Nephron progenitor cell (in vitro differentiated cells): Measurements from ENCODE around the gene DLD.
A peak's percentile ranks its signal among the peaks of the same experiment; 100 is the strongest.
"Not testable (repeated sequence)": the region's sequence is repeated elsewhere in the genome, so short reads cannot be mapped to it uniquely, and the experiment has no call there.

Experiments
- DNase-seq: peaks from one replicate; pipeline ENCODE4 v3.0.0; 2021
- H3K27ac Mint-ChIP-seq: 2 replicates; pipeline ENCODE4 v1.8.0; 2021; ENCODE audit warnings: mild to moderate bottlenecking, moderate library complexity, mixed read lengths
- H3K27me3 Mint-ChIP-seq: 2 replicates; pipeline ENCODE4 v1.8.0; 2021; ENCODE audit warnings: mild to moderate bottlenecking, low read depth, mixed read lengths; ENCODE audit not compliant: poor library complexity
- H3K36me3 Mint-ChIP-seq: 2 replicates; pipeline ENCODE4 v1.8.0; 2021; ENCODE audit warnings: low read depth, mixed read lengths
- H3K4me1 Mint-ChIP-seq: 2 replicates; pipeline ENCODE4 v1.8.0; 2021; ENCODE audit warnings: mixed read lengths
- H3K4me3 Mint-ChIP-seq: 2 replicates; pipeline ENCODE4 v1.8.0; 2021; ENCODE audit warnings: mild to moderate bottlenecking, moderate library complexity, mixed read lengths
- H3K9me3 Mint-ChIP-seq: 2 replicates; pipeline ENCODE4 v1.8.0; 2021; ENCODE audit warnings: mild to moderate bottlenecking, moderate library complexity, mixed read lengths
- TF ChIP-seq, protein P1 (sequence below): fragments of 200-600 bp; sonication (generic); IDR thresholded peaks from 2 replicates; pipeline ENCODE4 v1.5.0; 2021; ENCODE audit warnings: antibody characterized with exemption

DLD gene

DNA sequence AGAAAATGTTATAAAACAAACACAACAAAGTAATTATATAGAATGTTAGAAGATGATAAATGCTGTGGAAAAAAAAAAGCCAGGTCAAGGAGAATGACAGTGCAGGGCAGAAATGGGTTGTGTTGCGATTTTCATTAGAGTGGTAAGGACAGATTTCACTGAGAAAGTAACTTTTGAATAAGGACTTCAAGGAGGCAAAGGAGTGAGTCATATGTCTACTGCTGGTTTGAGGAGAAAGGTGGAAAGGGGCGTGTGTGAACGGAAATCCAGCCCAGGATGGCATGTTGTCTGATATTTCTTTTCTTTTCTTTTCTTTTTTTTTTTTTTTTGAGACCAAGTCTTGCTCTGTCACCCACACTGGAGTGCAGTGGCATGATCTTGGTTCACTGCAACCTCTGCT lies 12.3 kb upstream of the DLD start:
- Mint-ChIP-seq H3K27ac (no peak overlapping the region), H3K27me3 (peaks cover 25% of the 10 kb centered on the region), H3K4me1 (no peaks in the 10 kb centered on the region), H3K9me3 (no peaks in the 10 kb centered on the region), H3K36me3 (no peaks in the 10 kb centered on the region), H3K4me3 (no peak overlapping the region)
- DNase-seq, result no peak
- TF ChIP-seq, protein P1, sequence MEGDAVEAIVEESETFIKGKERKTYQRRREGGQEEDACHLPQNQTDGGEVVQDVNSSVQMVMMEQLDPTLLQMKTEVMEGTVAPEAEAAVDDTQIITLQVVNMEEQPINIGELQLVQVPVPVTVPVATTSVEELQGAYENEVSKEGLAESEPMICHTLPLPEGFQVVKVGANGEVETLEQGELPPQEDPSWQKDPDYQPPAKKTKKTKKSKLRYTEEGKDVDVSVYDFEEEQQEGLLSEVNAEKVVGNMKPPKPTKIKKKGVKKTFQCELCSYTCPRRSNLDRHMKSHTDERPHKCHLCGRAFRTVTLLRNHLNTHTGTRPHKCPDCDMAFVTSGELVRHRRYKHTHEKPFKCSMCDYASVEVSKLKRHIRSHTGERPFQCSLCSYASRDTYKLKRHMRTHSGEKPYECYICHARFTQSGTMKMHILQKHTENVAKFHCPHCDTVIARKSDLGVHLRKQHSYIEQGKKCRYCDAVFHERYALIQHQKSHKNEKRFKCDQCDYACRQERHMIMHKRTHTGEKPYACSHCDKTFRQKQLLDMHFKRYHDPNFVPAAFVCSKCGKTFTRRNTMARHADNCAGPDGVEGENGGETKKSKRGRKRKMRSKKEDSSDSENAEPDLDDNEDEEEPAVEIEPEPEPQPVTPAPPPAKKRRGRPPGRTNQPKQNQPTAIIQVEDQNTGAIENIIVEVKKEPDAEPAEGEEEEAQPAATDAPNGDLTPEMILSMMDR, result no peak

DNA sequence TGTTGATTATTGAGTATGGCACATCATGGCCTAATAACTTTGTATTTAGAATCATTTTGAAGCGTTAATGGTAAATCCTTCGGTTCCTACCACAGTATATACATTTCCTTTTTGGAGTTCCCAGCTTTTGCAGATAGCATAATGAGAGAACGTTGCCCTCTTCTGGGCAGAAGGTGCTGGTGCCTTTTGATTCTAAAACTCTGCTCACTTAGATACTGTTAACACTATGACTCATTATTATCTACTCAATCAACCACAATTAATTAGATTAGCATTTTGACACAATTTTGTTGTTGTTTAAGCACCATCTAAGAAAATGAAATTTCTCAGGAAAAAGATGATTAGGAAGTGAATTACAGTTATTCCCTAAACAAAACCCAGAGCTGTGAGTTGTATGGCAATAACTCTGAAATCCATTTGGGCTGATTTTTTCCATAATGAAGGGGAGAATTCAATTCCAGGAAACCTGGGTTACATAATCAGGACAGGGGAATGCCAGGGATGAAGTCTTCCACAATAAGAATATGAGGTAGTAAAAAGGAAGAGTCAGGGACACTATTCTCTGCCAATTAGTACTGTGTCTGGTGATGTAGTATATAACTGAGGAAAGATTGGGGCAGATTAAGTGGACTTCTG lies 11.5 kb upstream of the DLD start:
- no peaks in the 10 kb centered on the region for H3K9me3 Mint-ChIP-seq
- H3K4me3 Mint-ChIP-seq, result no peak overlapping the region
- H3K27me3 Mint-ChIP-seq, result peaks cover 31% of the 10 kb centered on the region
- no peaks in the 10 kb centered on the region for H3K36me3 Mint-ChIP-seq
- no peak overlapping the region for H3K27ac Mint-ChIP-seq
- TF ChIP-seq, protein P1, result peak; percentile 74
- no peaks in the 10 kb centered on the region for H3K4me1 Mint-ChIP-seq
- peak; percentile 22 for DNase-seq

DNA sequence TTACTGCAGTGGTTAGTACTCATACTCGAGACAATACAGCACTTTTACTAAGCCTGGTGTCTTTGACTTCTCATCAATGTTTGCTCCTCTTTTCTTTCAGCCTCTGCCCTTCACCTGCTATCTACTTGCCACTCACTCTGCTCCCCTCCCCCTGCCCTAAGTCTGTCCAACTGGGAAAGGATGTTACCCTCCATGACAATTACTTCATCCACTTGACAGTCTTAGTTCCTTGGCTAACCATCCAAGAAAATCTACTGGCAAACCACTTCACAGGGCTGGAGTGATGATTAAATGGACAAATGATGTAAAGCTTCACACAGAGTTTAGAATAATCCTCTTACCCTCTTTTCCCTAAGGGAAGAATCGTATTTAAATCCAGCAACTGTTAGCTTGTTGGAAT lies 8.2 kb upstream of the DLD start:
- no peak for DNase-seq
- TF ChIP-seq, protein P1, result no peak
- Mint-ChIP-seq H3K27ac (no peak overlapping the region), H3K27me3 (peaks cover 50% of the 10 kb centered on the region), H3K9me3 (no peaks in the 10 kb centered on the region), H3K36me3 (no peaks in the 10 kb centered on the region), H3K4me1 (no peaks in the 10 kb centered on the region), H3K4me3 (no peak overlapping the region)

DNA sequence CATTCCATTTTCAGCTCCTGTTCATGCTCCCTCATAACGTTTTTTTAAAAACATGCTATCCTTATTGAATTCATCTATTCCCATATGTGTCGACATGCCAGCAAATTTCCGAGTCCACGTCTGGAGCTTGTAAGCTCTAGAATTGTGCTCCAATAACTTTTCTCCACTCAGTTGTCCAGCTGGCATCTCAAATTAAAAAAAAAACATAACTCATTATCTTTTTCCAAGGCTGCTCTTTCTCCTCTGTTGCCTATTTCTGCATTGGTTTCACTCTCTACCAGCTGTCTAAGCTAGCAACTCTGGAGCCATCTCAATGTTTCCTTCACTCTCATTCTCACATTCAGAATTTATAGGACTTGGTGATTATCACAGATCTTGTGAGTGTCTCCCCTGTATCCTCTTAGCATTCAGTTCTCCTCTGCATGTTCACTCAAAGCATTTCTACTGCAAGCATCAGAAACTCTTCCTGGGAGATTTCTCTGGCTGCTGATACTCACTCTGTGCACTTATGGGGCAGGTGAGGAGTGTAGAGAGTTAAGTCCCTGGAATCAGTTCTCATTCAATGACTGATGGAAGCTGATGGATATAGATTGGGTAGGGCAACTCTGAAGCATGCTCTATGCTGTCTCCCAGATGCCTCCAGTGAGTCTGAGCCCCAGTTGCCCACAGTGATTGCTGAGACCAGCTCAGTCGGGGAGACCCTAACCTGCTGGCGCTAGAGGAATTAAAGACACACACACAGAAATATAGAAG lies 6.7 kb upstream of the DLD start:
- no peak for DNase-seq
- Mint-ChIP-seq H3K27me3 (peaks cover 45% of the 10 kb centered on the region), H3K36me3 (no peaks in the 10 kb centered on the region), H3K9me3 (peaks cover 5% of the 10 kb centered on the region), H3K4me1 (no peaks in the 10 kb centered on the region), H3K27ac (no peak overlapping the region), H3K4me3 (no peak overlapping the region)
- TF ChIP-seq, protein P1, result no peak

DNA sequence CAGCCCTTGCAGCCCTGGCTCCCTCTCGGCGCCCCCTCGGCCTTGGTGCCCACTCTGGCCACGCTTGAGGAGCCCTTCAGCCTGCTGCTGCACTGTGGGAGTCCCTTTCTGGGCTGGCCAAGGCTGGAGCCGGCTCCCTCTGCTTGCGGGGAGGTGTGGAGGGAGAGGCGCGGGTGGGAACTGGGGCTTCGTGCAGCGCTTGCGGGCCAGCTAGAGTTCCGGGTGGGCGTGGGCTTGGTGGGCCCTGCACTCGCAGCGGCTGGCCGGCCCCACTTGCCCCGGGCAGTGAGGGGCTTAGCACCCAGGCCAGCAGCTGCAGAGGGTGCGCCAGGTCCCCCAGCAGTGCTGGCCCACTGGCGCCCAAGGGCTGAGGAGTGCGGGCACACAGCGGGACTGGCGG lies 3.2 kb upstream of the DLD start:
- H3K4me3 Mint-ChIP-seq, H3K9me3 Mint-ChIP-seq, H3K27ac Mint-ChIP-seq, DNase-seq, H3K36me3 Mint-ChIP-seq: not testable (repeated sequence)
- Mint-ChIP-seq H3K4me1 (peaks cover 16% of the 10 kb centered on the region), H3K27me3 (peaks cover 39% of the 10 kb centered on the region)

DNA sequence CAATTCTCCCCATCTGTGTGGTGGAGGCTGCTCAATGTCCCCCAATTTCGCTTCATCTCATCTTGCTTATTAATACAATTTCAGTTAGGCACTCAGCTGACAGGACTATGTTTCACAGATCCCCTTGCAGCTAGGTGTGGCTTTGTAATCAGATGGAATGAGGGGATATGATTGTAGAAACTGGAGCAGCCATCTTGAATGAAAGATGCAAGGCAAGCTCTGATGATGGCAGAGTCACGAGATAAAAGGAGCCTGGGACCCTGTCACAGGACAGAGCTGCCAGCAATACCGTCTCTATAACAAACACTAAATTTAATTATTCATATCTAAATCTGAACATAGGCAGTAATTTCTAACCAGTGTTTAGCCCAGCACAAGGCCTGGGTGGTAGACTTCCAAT lies 991 bp upstream of the DLD start:
- TF ChIP-seq, protein P1, result no peak
- no peak overlapping the region for H3K27ac Mint-ChIP-seq
- H3K4me1 Mint-ChIP-seq, result peaks cover 28% of the 10 kb centered on the region
- no peak for DNase-seq
- peaks cover 18% of the 10 kb centered on the region for H3K36me3 Mint-ChIP-seq
- H3K4me3 Mint-ChIP-seq, result peak overlapping the region; percentile 11
- peaks cover 26% of the 10 kb centered on the region for H3K27me3 Mint-ChIP-seq
- H3K9me3 Mint-ChIP-seq, result peaks cover 5% of the 10 kb centered on the region
